H9 (cell line): ENCODE data around the gene F3. TPM values are rescaled to one million over a fixed set of nuclear protein-coding genes. Genes with fewer than 3 reads are reported as not detected.

Experiments used
- DNase-seq: peaks from one replicate; pipeline ENCODE4 v3.0.0-alpha.2; 2017
- H2AFZ ChIP-seq: one replicate; pipeline ENCODE4 v1.6.1; 2013; ENCODE audit warnings: mild to moderate bottlenecking, low read length, control low read depth, moderate library complexity
- H2AK5ac ChIP-seq: 2 replicates; pipeline ENCODE4 v1.6.1; 2013; ENCODE audit warnings: low read length, control low read depth, mixed read lengths; ENCODE audit not compliant: insufficient read length
- H2BK120ac ChIP-seq: one replicate; pipeline ENCODE4 v1.6.1; 2013; ENCODE audit warnings: low read depth, mild to moderate bottlenecking, low read length, control low read depth, inconsistent platforms; ENCODE audit not compliant: poor library complexity, severe bottlenecking
- H2BK12ac ChIP-seq: 2 replicates; pipeline ENCODE4 v1.6.1; 2013; ENCODE audit warnings: low read length, control low read depth, mixed read lengths, low read depth; ENCODE audit not compliant: insufficient read length
- H2BK15ac ChIP-seq: 2 replicates; pipeline ENCODE4 v1.6.1; 2013; ENCODE audit warnings: low read depth, low read length, control low read depth
- H2BK20ac ChIP-seq: one replicate; pipeline ENCODE4 v1.6.1; 2013; ENCODE audit warnings: low read depth, mild to moderate bottlenecking, low read length, control low read depth, inconsistent platforms; ENCODE audit not compliant: poor library complexity, severe bottlenecking
- H2BK5ac ChIP-seq: 2 replicates; pipeline ENCODE4 v1.6.1; 2013; ENCODE audit warnings: low read length, control low read depth, mixed read lengths; ENCODE audit not compliant: insufficient read length
- H3K14ac ChIP-seq: 2 replicates; pipeline ENCODE4 v1.6.1; 2013; ENCODE audit warnings: low read length, control low read depth; ENCODE audit not compliant: insufficient read depth
- H3K18ac ChIP-seq: 2 replicates; pipeline ENCODE4 v1.6.1; 2013; ENCODE audit warnings: low read depth, mild to moderate bottlenecking, mixed read lengths, low read length, control low read depth; ENCODE audit not compliant: insufficient read length
- H3K23ac ChIP-seq: 2 replicates; pipeline ENCODE4 v1.6.1; 2013; ENCODE audit warnings: low read length, control low read depth, mixed read lengths, low read depth; ENCODE audit not compliant: insufficient read length
- H3K23me2 ChIP-seq: 2 replicates; pipeline ENCODE4 v1.6.1; 2013; ENCODE audit warnings: low read depth, mild to moderate bottlenecking, mixed read lengths, low read length, control low read depth; ENCODE audit not compliant: insufficient read length, poor library complexity, severe bottlenecking
- H3K27ac ChIP-seq: 2 replicates; pipeline ENCODE4 v1.5.1; 2013; ENCODE audit warnings: low read length, control low read depth, mixed read lengths, low read depth; ENCODE audit not compliant: insufficient read length
- H3K27me3 ChIP-seq: 2 replicates; pipeline ENCODE4 v1.6.1; 2013; ENCODE audit warnings: low read length, control low read depth, inconsistent platforms; ENCODE audit not compliant: insufficient read depth
- H3K4ac ChIP-seq: 2 replicates; pipeline ENCODE4 v1.6.1; 2013; ENCODE audit warnings: low read depth, mild to moderate bottlenecking, control low read depth, inconsistent platforms, low read length, moderate library complexity
- H3K4me1 ChIP-seq: 2 replicates; pipeline ENCODE4 v1.6.1; 2013; ENCODE audit warnings: low read length, control low read depth, inconsistent platforms; ENCODE audit not compliant: insufficient read depth
- H3K4me2 ChIP-seq: 2 replicates; pipeline ENCODE4 v1.6.1; 2013; ENCODE audit warnings: low read length, control low read depth, mixed read lengths; ENCODE audit not compliant: insufficient read length, insufficient read depth
- H3K56ac ChIP-seq: 2 replicates; pipeline ENCODE4 v1.6.1; 2013; ENCODE audit warnings: low read depth, mild to moderate bottlenecking, mixed read lengths, low read length, control low read depth; ENCODE audit not compliant: insufficient read length
- H3K79me1 ChIP-seq: 2 replicates; pipeline ENCODE4 v1.6.1; 2013; ENCODE audit warnings: low read depth, mild to moderate bottlenecking, moderate library complexity, low read length, control low read depth, inconsistent platforms; ENCODE audit not compliant: insufficient read depth, poor library complexity, severe bottlenecking
- H3K79me2 ChIP-seq: 2 replicates; pipeline ENCODE4 v1.6.1; 2013; ENCODE audit warnings: low read length, control low read depth, inconsistent platforms; ENCODE audit not compliant: insufficient read depth
- H3K9ac ChIP-seq: 2 replicates; pipeline ENCODE4 v1.6.1; 2013; ENCODE audit warnings: low read length, control low read depth, mixed read lengths; ENCODE audit not compliant: insufficient read length; ENCODE audit errors: extremely low read depth
- H3K9me3 ChIP-seq: one replicate; pipeline ENCODE4 v1.6.1; 2013; ENCODE audit warnings: low read depth, low read length, inconsistent platforms; ENCODE audit not compliant: control insufficient read depth
- H3T11ph ChIP-seq: one replicate; pipeline ENCODE4 v1.6.1; 2013; ENCODE audit warnings: mild to moderate bottlenecking, low read length, control low read depth, inconsistent platforms
- H4K20me1 ChIP-seq: one replicate; pipeline ENCODE4 v1.6.1; 2013; ENCODE audit not compliant: control insufficient read depth, insufficient read length, insufficient read depth
- H4K5ac ChIP-seq: 2 replicates; pipeline ENCODE4 v1.6.1; 2013; ENCODE audit warnings: low read depth, mild to moderate bottlenecking, mixed read lengths, low read length, control low read depth; ENCODE audit not compliant: insufficient read length
- H4K8ac ChIP-seq: replicated peaks from 2 replicates; pipeline ENCODE4 v1.6.1; 2013; ENCODE audit warnings: low read length, control low read depth, mixed read lengths, low read depth; ENCODE audit not compliant: insufficient read length
- H4K91ac ChIP-seq: 2 replicates; pipeline ENCODE4 v1.6.1; 2013; ENCODE audit warnings: low read depth, mild to moderate bottlenecking, moderate library complexity, mixed read lengths, low read length, control low read depth; ENCODE audit not compliant: insufficient read length
- H3K27ac Mint-ChIP-seq, 3 experiments: 2 replicates in 2 of 3; 3 replicates in 1 of 3; pipeline ENCODE4 v1.8.0; 2020 to 2021; ENCODE audit warnings: mixed read lengths in 3 of 3, mild to moderate bottlenecking in 1 of 3, moderate library complexity in 1 of 3
- H3K27me3 Mint-ChIP-seq: 2 replicates; pipeline ENCODE4 v1.8.0; 2021; ENCODE audit warnings: low read depth, mild to moderate bottlenecking, moderate library complexity, mixed read lengths
- H3K36me3 Mint-ChIP-seq, 3 experiments: 2 replicates in 2 of 3; 3 replicates in 1 of 3; pipeline ENCODE4 v1.8.0; 2020 to 2021; ENCODE audit warnings: low read depth in 3 of 3, mixed read lengths in 3 of 3; ENCODE audit not compliant: insufficient read depth in 1 of 3
- H3K4me1 Mint-ChIP-seq, 2 experiments: 2 replicates each; pipeline ENCODE4 v1.8.0; 2020; ENCODE audit warnings: mixed read lengths in 2 of 2
- H3K4me3 Mint-ChIP-seq, 2 experiments: 2 replicates in 1 of 2; 3 replicates in 1 of 2; pipeline ENCODE4 v1.8.0; 2020 to 2021; ENCODE audit warnings: mild to moderate bottlenecking in 2 of 2, mixed read lengths in 2 of 2, moderate library complexity in 1 of 2
- H3K9me3 Mint-ChIP-seq, 2 experiments: 2 replicates in 1 of 2; 3 replicates in 1 of 2; pipeline ENCODE4 v1.8.0; 2020; ENCODE audit warnings: mild to moderate bottlenecking in 2 of 2, mixed read lengths in 2 of 2, moderate library complexity in 1 of 2
- WGBS: extraction: QIAGEN DNeasy Blood & Tissue Kit; methylation state at CpG from one replicate; pipeline ENCODE4 v1.1.7; 2013; ENCODE audit warnings: missing lambda C conversion rate, low lambda C conversion rate, mixed read lengths; ENCODE audit not compliant: insufficient read length; ENCODE audit errors: extremely low coverage; 5-methylcytosine and 5-hydroxymethylcytosine counted together
- total RNA-seq: library from RNA; stranded (reverse); gene quantifications from 2 replicates; pipeline ENCODE4 v1.2.1, GENCODE V29; 2021
- TF ChIP-seq, protein P1 (sequence below): fragments of 200-600 bp; sonication (generic); conservative IDR thresholded peaks from 3 replicates; pipeline ENCODE4 v1.8.0; 2021; ENCODE audit warnings: antibody characterized with exemption, mild to moderate bottlenecking

The F3 gene
- total RNA-seq, 1 experiment from 2014 or later, result 21.7 TPM

DNA sequence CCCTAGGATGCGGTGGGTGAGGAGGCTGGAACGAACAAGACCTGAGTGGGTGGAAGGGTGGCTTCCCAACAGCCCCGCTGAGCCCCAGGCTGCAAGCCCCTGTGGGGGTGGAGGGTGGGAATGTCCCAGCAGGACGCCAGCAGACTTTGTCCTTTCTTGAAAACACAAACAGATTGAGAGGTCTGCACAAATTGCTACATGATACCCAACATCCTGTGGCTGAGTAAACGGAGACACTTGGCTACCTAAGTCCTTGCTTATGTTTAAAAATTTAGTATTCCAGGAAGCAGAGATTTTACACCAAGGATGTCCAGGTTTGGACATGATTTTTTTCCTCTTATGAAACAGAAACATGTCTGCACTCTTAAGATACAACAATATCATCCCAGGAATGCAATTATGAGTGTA is 11.8 kb upstream of the F3 start:
- TF ChIP-seq, protein P1, sequence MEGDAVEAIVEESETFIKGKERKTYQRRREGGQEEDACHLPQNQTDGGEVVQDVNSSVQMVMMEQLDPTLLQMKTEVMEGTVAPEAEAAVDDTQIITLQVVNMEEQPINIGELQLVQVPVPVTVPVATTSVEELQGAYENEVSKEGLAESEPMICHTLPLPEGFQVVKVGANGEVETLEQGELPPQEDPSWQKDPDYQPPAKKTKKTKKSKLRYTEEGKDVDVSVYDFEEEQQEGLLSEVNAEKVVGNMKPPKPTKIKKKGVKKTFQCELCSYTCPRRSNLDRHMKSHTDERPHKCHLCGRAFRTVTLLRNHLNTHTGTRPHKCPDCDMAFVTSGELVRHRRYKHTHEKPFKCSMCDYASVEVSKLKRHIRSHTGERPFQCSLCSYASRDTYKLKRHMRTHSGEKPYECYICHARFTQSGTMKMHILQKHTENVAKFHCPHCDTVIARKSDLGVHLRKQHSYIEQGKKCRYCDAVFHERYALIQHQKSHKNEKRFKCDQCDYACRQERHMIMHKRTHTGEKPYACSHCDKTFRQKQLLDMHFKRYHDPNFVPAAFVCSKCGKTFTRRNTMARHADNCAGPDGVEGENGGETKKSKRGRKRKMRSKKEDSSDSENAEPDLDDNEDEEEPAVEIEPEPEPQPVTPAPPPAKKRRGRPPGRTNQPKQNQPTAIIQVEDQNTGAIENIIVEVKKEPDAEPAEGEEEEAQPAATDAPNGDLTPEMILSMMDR, result no peak

More for the DNA sequence above, 11.8 kb upstream of the F3 start:
- Histone ChIP-seq H3K27me3 (no peaks in the 10 kb centered on the region), H2BK15ac (no peak overlapping the region), H3K4me2 (no peak overlapping the region), H3T11ph (no peak overlapping the region), H3K27ac (no peak overlapping the region), H3K56ac (no peak overlapping the region), H2BK12ac (no peak overlapping the region), H3K4me1 (peaks cover 16% of the 10 kb centered on the region; the same call in 1 of the 2 replicates), H2AFZ (no peak overlapping the region), H2BK120ac (no peak overlapping the region), H4K5ac (no peak overlapping the region), H4K8ac (no peak overlapping the region), H4K91ac (no peak overlapping the region), H3K14ac (no peak overlapping the region), H3K79me2 (no peaks in the 10 kb centered on the region), H3K4ac (no peak overlapping the region), H3K79me1 (no peaks in the 10 kb centered on the region), H2BK5ac (no peak overlapping the region), H3K23me2 (no peaks in the 10 kb centered on the region), H3K9ac (no peak overlapping the region), H4K20me1 (no peaks in the 10 kb centered on the region), H2AK5ac (no peak overlapping the region), H3K18ac (no peak overlapping the region), H3K9me3 (no peaks in the 10 kb centered on the region), H3K23ac (no peak overlapping the region), H2BK20ac (no peak overlapping the region)
- Mint-ChIP-seq H3K4me1 (peaks cover 49 to 52% of the 10 kb centered on the region in 2 experiments), H3K27ac (no peak overlapping the region; a peak in 1 of 7 replicates), H3K36me3 (no peaks in the 10 kb centered on the region), H3K4me3 (no peak overlapping the region; a peak in 1 of 5 replicates), H3K9me3 (no peaks in the 10 kb centered on the region), H3K27me3 (no peaks in the 10 kb centered on the region)
- WGBS, result no CpG with 5 or more reads among the region's 5 CpGs
- DNase-seq, result no peak
